ENCODE measurements around the gene ATP5PO. TPM values are rescaled to one million over a fixed set of nuclear protein-coding genes. Genes with fewer than 3 reads are reported as not detected.

The ATP5PO gene
- polyA plus RNA-seq, 1 experiment, result 365 TPM

- H3K9me3 ChIP-seq (ENCODE audit: control insufficient read depth, insufficient read depth, low read length), result no peaks in the 10 kb centered on the region
- H3K27me3 ChIP-seq (ENCODE audit: control insufficient read depth, insufficient read depth, low read length), result no peaks in the 10 kb centered on the region
- CTCF ChIA-PET, result no interaction called here
- H3K4me3 ChIP-seq (ENCODE audit: low read depth, low read length), result no peak overlapping the region
- TF ChIP-seq CTCF (IDR thresholded peaks at IDR 0.05; ENCODE audit: low read depth, low read length), result no peak
- no peak overlapping the region for H3K27ac ChIP-seq (ENCODE audit: low read depth, low read length)
- no peak for DNase-seq (ENCODE audit: low read depth, low spot score)
- POLR2A ChIA-PET, result no interaction called here
Measured at GRCh38 chr21:33909756-33910155, 5.8 kb downstream of the ATP5PO start.

GRCh38 chr21:33908760-33909159, 6.8 kb downstream of the ATP5PO start:
- POLR2A ChIA-PET, result no interaction called here
- CTCF ChIA-PET, result no interaction called here
- no peak overlapping the region for H3K27ac ChIP-seq (ENCODE audit: low read depth, low read length)
- TF ChIP-seq CTCF (IDR thresholded peaks at IDR 0.05; ENCODE audit: low read depth, low read length), result no peak
- no peak for DNase-seq (ENCODE audit: low read depth, low spot score)
- no peaks in the 10 kb centered on the region for H3K9me3 ChIP-seq (ENCODE audit: control insufficient read depth, insufficient read depth, low read length)
- no peak overlapping the region for H3K4me3 ChIP-seq (ENCODE audit: low read depth, low read length)
- H3K27me3 ChIP-seq (ENCODE audit: control insufficient read depth, insufficient read depth, low read length), result no peaks in the 10 kb centered on the region

GRCh38 chr21:33904041-33904440, 11.6 kb downstream of the ATP5PO start:
- Histone ChIP-seq H3K27ac (ENCODE audit: low read depth, low read length) (no peak overlapping the region), H3K4me3 (ENCODE audit: low read depth, low read length) (no peak overlapping the region), H3K9me3 (ENCODE audit: control insufficient read depth, insufficient read depth, low read length) (no peaks in the 10 kb centered on the region), H3K27me3 (ENCODE audit: control insufficient read depth, insufficient read depth, low read length) (no peaks in the 10 kb centered on the region)
- CTCF ChIA-PET, result interaction anchor here (0.6 kb wide), 1 partner anchor 297 kb away, joined by 4 read pairs; no protein-coding TSS in a partner anchor
- no peak for TF ChIP-seq CTCF (IDR thresholded peaks at IDR 0.05; ENCODE audit: low read depth, low read length)
- DNase-seq (ENCODE audit: low read depth, low spot score), result no peak
- POLR2A ChIA-PET, result no interaction called here

- no peak overlapping the region for H3K27ac ChIP-seq (ENCODE audit: low read depth, low read length)
- H3K9me3 ChIP-seq (ENCODE audit: control insufficient read depth, insufficient read depth, low read length), result no peaks in the 10 kb centered on the region
- no peaks in the 10 kb centered on the region for H3K27me3 ChIP-seq (ENCODE audit: control insufficient read depth, insufficient read depth, low read length)
- ChIA-PET CTCF (interaction anchor here (0.6 to 1.7 kb wide), 3 partner anchors 10 to 297 kb away, joined by 3 to 7 read pairs (median 4); no protein-coding TSS in a partner anchor), POLR2A (no interaction called here)
- no peak for TF ChIP-seq CTCF (IDR thresholded peaks at IDR 0.05; ENCODE audit: low read depth, low read length)
- DNase-seq (ENCODE audit: low read depth, low spot score), result no peak
- no peak overlapping the region for H3K4me3 ChIP-seq (ENCODE audit: low read depth, low read length)
Measured at GRCh38 chr21:33902349-33902748, 13.3 kb downstream of the ATP5PO start.

- H3K27me3 ChIP-seq (ENCODE audit: control insufficient read depth, insufficient read depth, low read length), result no peaks in the 10 kb centered on the region
- POLR2A ChIA-PET, result no interaction called here
- peak; percentile 50; the same call in 1 of the 2 replicates for TF ChIP-seq CTCF (IDR thresholded peaks at IDR 0.05; ENCODE audit: low read depth, low read length)
- CTCF ChIA-PET, result interaction anchor here (0.6 to 1.7 kb wide), 4 partner anchors 268 to 296 kb away, joined by 3 to 7 read pairs (median 3); no protein-coding TSS in a partner anchor
- no peak for DNase-seq (ENCODE audit: low read depth, low spot score)
- no peak overlapping the region for H3K27ac ChIP-seq (ENCODE audit: low read depth, low read length)
- H3K4me3 ChIP-seq (ENCODE audit: low read depth, low read length), result no peak overlapping the region
- H3K9me3 ChIP-seq (ENCODE audit: control insufficient read depth, insufficient read depth, low read length), result no peaks in the 10 kb centered on the region
Measured at GRCh38 chr21:33901412-33902288, 14.0 kb downstream of the ATP5PO start.

Measured in AG04450 (cell line).